Measurements from ENCODE around the gene TIFAB. TPM values are rescaled to one million over a fixed set of nuclear protein-coding genes. Genes with fewer than 3 reads are reported as not detected.
A peak's percentile ranks its signal among the peaks of the same experiment; 100 is the strongest.

Gene TIFAB
- total RNA-seq, 1 experiment from 2014 or later, result not detected

DNA sequence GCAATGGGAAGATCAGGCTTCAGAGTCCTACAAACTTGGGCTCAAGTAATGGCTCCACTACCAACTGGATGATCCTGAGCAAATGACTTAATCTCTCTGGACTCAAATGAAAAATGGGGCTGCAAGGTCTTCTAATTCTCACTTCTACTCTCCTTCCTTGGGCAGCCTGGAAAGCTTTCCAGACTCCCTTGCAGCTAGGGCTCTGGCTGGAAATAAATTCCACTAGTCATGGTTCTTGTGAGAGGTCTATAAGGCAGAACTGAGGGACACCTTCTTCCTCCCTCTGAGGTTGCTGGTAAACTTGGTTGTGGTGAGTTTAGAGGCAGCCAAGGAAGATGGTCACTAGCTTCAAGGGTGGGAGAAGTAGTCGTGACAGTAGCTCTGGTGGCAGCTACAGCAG is 23.6 kb downstream of the TIFAB start:
- DNase-seq (ENCODE audit: low read depth), result no peak

DNA sequence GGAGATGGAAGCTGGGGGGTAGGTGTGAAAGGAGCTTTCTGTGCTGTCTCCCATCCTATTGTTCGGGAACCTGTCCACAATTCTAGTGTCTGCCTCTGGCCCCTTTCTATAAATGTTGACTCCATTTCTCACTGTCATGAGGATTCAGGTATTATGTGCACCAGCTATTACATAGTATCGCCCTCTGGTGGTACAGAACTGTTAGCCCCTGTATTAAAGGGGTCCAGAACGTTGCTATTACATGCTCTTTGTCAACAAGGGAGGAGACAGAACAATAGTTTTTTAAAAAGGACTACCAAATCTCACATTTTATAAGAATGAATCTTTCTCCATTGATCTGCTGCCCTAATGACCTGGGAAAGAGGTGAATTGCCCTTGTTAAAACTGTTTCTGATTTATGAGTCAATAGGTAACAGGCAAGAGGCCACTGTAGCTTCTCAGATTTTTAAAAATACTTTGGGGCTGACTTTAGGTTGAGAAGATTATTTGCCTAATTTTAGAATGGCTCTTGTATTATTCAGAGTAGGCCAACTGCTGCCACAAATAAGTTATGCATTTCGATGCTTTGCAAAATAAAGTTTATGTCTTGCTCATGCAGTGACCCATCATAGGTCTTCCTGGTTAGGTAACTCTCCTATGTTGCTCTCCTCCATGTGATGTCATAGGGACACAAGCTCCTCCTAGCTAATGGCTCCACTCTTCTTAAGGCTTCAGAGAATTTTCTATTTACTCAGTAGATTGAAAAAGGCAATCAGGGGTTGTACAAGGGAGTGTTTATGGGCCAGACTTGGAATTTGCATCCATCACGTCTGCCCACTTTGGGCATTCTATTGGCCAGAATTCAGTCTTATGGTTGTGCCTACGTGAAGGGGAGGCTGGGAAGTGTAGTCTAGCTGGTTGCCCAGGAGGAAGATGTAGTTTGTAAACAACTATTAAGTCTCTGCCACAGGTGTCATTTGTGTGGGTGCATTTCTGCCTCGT is 25.8 kb downstream of the TIFAB start:
- peak; percentile 43 for DNase-seq (ENCODE audit: low read depth)

- DNase-seq (ENCODE audit: low read depth), result no peak
Observed at GRCh38 chr5:135425641-135426040, 26.5 kb downstream of the TIFAB start.

DNA sequence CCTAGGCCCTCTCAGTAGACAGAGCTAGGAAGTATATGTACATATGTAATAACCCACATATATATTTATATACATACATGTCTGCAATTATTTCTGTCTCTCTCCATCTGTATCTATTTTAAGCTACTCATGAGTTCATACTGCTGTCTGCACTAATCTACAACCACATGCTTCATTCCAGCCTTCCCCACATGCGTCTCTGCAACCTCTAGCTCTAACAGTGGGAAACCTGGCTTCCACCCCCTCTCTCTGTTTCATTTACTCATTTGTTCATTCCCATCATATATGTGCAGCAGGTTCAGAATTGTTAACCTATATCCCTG is 28.3 kb downstream of the TIFAB start:
- DNase-seq (ENCODE audit: low read depth), result no peak

- DNase-seq (ENCODE audit: low read depth), result no peak
Observed at GRCh38 chr5:135423146-135423845, 28.9 kb downstream of the TIFAB start.

- DNase-seq (ENCODE audit: low read depth), result no peak
Observed at GRCh38 chr5:135422419-135422818, 29.7 kb downstream of the TIFAB start.

GRCh38 chr5:135417083-135417482 is 35.1 kb downstream of the TIFAB start:
- no peak for DNase-seq (ENCODE audit: low read depth)

DNA sequence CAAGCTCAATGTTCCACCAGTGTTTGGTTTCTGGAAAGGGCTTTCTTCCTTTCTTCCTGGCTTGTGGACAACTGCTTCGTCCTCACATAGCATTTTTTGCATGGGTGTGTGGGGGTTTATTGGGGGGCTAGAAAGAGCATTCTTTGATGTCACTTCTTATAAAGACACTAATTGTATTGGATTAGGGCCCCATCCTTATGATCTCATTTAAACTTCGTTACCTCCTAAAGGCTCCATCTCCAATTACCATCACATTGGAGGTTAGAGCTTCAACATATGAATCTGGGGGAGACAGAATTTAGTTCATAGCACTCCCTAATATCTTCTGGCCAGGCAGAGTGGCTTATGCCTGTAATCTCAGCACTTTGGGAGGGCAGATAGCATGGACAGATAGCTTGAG is 47.1 kb downstream of the TIFAB start:
- DNase-seq (ENCODE audit: low read depth), result no peak

DNA sequence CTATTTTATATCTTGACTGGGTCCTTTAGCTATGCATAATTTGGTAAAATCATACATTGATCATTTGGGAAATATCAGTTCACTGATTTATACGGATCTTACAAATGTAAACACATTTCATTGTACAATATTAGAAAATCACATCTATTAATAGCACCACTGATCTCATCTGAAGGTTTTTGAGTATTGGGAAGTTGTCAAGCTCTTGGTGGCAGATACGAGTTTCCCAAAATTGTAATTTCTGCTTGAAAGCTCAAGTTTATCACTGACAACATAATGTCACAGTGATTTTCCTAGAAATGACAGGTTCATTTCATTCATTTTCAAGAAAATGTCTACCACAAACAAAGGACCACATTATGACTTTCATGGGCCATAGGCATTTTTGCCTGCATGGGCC is 50.1 kb downstream of the TIFAB start:
- DNase-seq (ENCODE audit: low read depth), result no peak

DNA sequence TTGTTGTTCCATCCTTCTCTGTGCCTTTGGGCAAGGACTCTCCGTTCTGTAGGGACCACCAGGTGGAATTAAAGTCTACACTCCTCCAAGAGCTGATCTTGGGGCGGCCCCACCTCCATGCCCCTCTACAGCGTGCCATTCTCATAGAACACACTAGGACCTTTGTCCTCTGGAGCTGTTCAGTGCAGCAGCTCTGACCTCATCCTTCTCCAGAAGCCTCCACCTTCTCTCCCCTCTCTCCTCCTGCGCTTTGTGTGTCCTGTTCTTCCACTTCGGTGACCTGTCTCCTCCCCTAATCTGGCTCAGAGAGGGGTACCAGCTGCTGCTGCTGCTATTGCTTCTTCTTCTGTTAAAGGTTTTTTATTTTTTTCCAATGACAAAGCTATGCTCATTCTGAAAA is 51.3 kb downstream of the TIFAB start:
- DNase-seq (ENCODE audit: low read depth), result no peak

DNA sequence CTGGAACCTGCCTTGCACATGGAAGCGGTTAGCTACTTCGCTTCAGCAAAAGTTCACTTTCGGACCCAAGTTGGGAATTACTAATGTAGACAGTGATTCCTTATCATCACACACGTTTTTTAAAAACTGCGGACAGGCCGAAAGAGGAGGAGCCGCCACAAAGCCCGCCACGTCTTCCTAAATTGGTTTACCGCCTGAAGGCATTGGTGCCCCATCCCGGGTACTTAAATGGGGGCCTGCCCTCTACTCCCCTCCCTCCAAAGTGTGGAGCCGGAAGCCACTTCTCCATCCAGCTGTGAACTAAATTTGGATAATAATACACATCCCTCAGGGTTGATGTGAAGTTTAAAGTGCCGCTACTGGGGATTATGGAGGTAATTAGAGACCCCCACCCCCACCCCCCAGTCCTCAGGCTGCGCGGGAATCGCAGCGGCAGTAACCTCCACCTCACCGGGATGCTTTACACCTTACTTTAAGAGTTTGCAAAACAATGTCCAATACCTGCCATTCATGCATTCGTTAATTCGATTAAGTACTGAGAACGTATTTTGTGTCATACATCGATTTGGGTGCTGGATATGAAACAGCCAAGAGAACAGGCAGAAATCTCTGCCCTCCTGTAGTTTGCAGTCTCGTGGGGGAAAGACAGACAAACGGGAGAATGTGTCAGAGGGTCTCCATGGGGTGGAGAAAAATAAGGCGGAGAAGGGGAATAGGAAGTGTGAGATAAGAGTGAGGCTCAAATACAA is 52.2 kb downstream of the TIFAB start:
- DNase-seq (ENCODE audit: low read depth), result no peak

DNA sequence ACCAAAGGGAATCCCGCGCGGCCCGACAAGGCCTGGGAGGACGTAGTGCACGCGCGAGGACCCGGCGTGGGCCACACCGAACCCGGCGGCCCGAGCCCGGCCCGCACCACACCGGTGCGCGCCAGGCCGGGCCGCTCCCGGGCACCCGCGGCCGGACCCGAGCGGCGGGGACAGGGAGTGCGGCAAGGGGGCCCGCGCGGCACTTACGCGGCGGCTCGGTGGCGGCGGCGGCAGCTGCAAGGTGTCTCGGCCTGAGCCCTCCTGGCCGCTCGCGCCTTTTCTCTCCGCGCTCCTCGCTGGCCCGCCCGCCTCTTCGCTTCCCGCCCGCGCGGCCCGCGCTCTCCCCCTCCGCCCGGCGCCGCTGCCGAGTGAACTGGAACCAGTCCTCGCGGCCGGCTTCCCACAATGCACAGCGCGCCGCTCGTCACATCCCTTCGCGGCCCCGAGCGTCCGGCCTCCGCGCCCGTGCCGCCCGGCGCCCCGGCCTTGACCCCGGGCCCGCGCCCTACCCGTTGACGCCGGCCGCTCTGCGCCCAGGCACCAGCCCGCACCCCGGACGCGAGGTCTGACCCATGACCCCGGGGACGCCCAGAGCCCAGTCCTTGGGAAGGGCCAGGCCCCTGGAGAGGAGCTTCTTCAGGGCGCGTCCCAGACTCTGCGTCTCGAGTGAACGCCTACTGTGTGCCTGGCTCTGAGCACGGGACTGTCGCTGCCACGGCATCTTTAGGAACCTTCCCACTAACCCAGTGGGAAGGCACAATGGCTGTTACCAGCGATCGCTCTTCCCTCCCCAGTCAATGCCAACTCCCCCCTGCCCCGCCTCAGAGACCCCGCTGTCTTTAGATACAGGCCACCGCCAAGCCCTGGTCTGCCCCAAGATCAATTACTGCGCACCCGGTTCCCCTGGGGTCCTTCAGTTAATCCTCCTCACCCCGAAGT is 53.0 kb downstream of the TIFAB start, which contains the start of gene MACROH2A1:
Gene MACROH2A1 (minus strand): TSS at position 377 of the 939 bp plus-strand sequence. CDS start 10,138 bp downstream, outside the sequence.
- DNase-seq (ENCODE audit: low read depth), result peak; percentile 64

DNA sequence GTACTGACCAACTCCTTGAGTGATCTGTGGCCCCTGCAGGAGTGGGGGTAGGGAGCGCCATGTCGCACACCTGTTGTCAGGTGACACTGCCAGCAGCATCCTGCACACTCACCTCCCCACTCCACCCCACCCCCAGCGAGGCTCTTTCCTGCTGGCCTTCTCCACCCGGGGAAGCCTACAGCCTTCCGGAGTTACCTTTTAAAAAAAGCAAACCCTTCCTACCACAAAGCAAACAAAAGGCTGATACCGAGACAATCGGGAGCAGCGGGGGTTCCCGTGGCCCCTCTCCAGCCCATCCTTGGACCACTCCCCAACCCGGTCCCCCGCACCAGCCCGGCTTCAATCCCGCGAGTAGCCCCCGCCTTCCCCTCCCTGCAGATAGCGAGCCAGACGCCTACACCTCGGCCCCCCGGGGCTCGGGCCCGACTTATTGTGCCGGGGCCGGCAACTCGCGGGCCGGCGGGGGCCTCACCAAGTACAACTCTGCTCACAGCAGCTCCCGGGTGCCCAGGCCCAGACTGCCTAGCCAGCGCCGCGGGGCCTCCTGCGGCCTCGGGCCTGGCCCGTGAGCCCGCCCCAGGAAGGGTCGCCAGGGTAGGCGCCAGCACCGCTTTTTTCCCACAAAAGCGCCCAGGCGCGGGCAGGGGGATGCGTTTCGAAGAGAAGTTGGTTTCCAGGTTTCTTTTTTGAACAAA is 53.8 kb downstream of the TIFAB start:
- DNase-seq (ENCODE audit: low read depth), result peak; percentile 41

Small RNA genes lying within 50 kb of the gene (small RNA-seq; reads per million reads assigned to genes)
- gene DCANP1, result not detected

Other genes starting within 250 kb of the TIFAB start
- gene MACROH2A1, start 53.1 kb downstream of the TIFAB start, total RNA-seq (2014; rRNA removed; shearing (Covaris generic)), result 311 and 355 TPM in 2 replicates
- gene DCANP1, start 5.0 kb downstream of the TIFAB start, total RNA-seq (2014; rRNA removed; shearing (Covaris generic)), result not detected in 2 replicates
- gene NEUROG1, start 83.6 kb upstream of the TIFAB start, total RNA-seq (2014; rRNA removed; shearing (Covaris generic)), result not detected in 2 replicates
- gene CXCL14, start 126.6 kb upstream of the TIFAB start, total RNA-seq (2014; rRNA removed; shearing (Covaris generic)), result not detected in 2 replicates